SK-N-SH (cell line): ENCODE data around the gene KIAA1549.

ENCODE experiments used
- CHD2 ChIP-seq: fragments of 150-350 bp; IDR thresholded peaks from 2 replicates; pipeline ENCODE4 v1.6.1; 2018; ENCODE audit warnings: low read length; ENCODE audit not compliant: partially characterized antibody
- EP300 ChIP-seq, 2 experiments: IDR thresholded peaks; 2 replicates each; pipeline versions ENCODE4 v1.4.0 to v1.6.1; 2012; ENCODE audit warnings: borderline replicate concordance in 1 of 2, low read depth in 1 of 2, low read length in 1 of 2
- JUND ChIP-seq: IDR thresholded peaks from 2 replicates; pipeline ENCODE4 v1.4.0; 2012
- MEF2A ChIP-seq: IDR thresholded peaks from 2 replicates; pipeline ENCODE4 v1.4.0; 2012; ENCODE audit warnings: low read depth, borderline replicate concordance
- POLR2AphosphoS5 ChIP-seq: IDR thresholded peaks from 2 replicates; pipeline ENCODE4 v1.6.1; 2012; ENCODE audit warnings: low read depth, low read length
- RAD21 ChIP-seq: IDR thresholded peaks from 2 replicates; pipeline ENCODE4 v1.6.1; 2012; ENCODE audit warnings: mild to moderate bottlenecking, low read length
- RCOR1 ChIP-seq: fragments of 150-350 bp; IDR thresholded peaks from 2 replicates; pipeline ENCODE4 v1.6.1; 2017; ENCODE audit warnings: antibody characterized with exemption, low read length
- RFX5 ChIP-seq: IDR thresholded peaks from 2 replicates; pipeline ENCODE4 v1.6.1; 2012; ENCODE audit warnings: mild to moderate bottlenecking, improper control_type of control experiment, low read length
- SIN3A ChIP-seq: IDR thresholded peaks from 2 replicates; pipeline ENCODE4 v1.6.1; 2012; ENCODE audit warnings: low read depth, mild to moderate bottlenecking, low read length, moderate library complexity, borderline replicate concordance
- SMC3 ChIP-seq: IDR thresholded peaks from 2 replicates; pipeline ENCODE4 v1.6.1; 2012; ENCODE audit warnings: low read depth, low read length, improper control_type of control experiment
- TAF1 ChIP-seq: IDR thresholded peaks from 2 replicates; pipeline ENCODE4 v1.6.1; 2012; ENCODE audit warnings: low read depth, mild to moderate bottlenecking, low read length, moderate library complexity, borderline replicate concordance
- TEAD4 ChIP-seq: IDR thresholded peaks from 2 replicates; pipeline ENCODE4 v1.4.0; 2012; ENCODE audit warnings: mild to moderate bottlenecking, borderline replicate concordance; ENCODE audit not compliant: insufficient read depth
- TF ChIP-seq, protein P1 (sequence below): fragments of 200-600 bp; sonication (generic); IDR thresholded peaks from 2 replicates; pipeline ENCODE4 v1.6.1; 2017; ENCODE audit warnings: antibody characterized with exemption, mild to moderate bottlenecking, moderate library complexity
- TF ChIP-seq, protein P2 (sequence below): IDR thresholded peaks from 2 replicates; pipeline ENCODE4 v1.6.1; 2012; ENCODE audit warnings: mild to moderate bottlenecking, low read depth, low read length, moderate library complexity

DNA sequence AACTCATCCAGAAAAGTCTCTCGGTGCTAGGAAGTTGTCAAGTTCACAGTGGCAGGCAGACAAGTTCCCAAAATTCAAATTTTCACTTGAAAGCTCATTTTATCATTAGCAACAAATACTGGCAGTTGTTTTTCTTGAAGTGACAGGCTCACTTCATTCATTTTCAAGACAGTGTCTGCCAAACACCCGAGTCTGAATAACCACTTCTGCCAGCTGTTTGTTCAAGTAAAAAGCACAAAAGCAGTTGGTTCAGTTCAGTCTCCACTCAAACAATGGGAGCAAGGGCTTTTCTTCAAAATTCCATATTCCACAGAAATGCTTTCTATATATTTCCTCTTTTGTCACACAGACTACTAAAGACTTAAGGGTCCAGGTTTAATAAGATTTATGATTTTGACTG is 135.5 kb downstream of the KIAA1549 start:
- TF ChIP-seq POLR2AphosphoS5 (no peak), CHD2 (no peak), RFX5 (no peak), TAF1 (no peak), MEF2A (no peak), TEAD4 (no peak), RAD21 (no peak), RCOR1 (no peak), EP300 (IDR thresholded peaks at IDR 0.05; ENCODE audit: borderline replicate concordance in 1 of 2, low read depth in 1 of 2, low read length in 1 of 2) (no peak), SMC3 (no peak), SIN3A (no peak), JUND (no peak)
- TF ChIP-seq, protein P1, sequence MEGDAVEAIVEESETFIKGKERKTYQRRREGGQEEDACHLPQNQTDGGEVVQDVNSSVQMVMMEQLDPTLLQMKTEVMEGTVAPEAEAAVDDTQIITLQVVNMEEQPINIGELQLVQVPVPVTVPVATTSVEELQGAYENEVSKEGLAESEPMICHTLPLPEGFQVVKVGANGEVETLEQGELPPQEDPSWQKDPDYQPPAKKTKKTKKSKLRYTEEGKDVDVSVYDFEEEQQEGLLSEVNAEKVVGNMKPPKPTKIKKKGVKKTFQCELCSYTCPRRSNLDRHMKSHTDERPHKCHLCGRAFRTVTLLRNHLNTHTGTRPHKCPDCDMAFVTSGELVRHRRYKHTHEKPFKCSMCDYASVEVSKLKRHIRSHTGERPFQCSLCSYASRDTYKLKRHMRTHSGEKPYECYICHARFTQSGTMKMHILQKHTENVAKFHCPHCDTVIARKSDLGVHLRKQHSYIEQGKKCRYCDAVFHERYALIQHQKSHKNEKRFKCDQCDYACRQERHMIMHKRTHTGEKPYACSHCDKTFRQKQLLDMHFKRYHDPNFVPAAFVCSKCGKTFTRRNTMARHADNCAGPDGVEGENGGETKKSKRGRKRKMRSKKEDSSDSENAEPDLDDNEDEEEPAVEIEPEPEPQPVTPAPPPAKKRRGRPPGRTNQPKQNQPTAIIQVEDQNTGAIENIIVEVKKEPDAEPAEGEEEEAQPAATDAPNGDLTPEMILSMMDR, result no peak
- TF ChIP-seq, protein P2, sequence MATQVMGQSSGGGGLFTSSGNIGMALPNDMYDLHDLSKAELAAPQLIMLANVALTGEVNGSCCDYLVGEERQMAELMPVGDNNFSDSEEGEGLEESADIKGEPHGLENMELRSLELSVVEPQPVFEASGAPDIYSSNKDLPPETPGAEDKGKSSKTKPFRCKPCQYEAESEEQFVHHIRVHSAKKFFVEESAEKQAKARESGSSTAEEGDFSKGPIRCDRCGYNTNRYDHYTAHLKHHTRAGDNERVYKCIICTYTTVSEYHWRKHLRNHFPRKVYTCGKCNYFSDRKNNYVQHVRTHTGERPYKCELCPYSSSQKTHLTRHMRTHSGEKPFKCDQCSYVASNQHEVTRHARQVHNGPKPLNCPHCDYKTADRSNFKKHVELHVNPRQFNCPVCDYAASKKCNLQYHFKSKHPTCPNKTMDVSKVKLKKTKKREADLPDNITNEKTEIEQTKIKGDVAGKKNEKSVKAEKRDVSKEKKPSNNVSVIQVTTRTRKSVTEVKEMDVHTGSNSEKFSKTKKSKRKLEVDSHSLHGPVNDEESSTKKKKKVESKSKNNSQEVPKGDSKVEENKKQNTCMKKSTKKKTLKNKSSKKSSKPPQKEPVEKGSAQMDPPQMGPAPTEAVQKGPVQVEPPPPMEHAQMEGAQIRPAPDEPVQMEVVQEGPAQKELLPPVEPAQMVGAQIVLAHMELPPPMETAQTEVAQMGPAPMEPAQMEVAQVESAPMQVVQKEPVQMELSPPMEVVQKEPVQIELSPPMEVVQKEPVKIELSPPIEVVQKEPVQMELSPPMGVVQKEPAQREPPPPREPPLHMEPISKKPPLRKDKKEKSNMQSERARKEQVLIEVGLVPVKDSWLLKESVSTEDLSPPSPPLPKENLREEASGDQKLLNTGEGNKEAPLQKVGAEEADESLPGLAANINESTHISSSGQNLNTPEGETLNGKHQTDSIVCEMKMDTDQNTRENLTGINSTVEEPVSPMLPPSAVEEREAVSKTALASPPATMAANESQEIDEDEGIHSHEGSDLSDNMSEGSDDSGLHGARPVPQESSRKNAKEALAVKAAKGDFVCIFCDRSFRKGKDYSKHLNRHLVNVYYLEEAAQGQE, result no peak
